Measurements from ENCODE around the gene DTYMK. TPM values are rescaled to one million over a fixed set of nuclear protein-coding genes. Genes with fewer than 3 reads are reported as not detected.
"Not testable (repeated sequence)": the region's sequence is repeated elsewhere in the genome, so short reads cannot be mapped to it uniquely, and the experiment has no call there.

DTYMK gene
- total and polyA plus RNA-seq, 10 of the 15 experiments (the other 5 are each of a cell fraction or from before 2014, with no cell fraction given), result 7.0 to 220 (median 59.3) TPM

GRCh38 chr2:241665731-241666440 lies 20.7 kb downstream of the DTYMK start:
- Histone ChIP-seq H3K36me3 (ENCODE audit: control insufficient read depth in 2 of 2, insufficient read depth in 2 of 2, low read length in 1 of 2) (peaks cover 2 to 5% of the 10 kb centered on the region in 2 experiments; a peak in 3 of 4 replicates), H3K4me2 (ENCODE audit: control insufficient read depth, insufficient read depth) (no peak overlapping the region), H4K20me1 (ENCODE audit: control insufficient read depth, insufficient read depth) (no peaks in the 10 kb centered on the region), H3K9ac (ENCODE audit: control insufficient read depth, insufficient read depth, low read length) (no peak overlapping the region), H3K79me2 (ENCODE audit: control insufficient read depth, insufficient read depth, low read length) (no peaks in the 10 kb centered on the region), H3K27ac (ENCODE audit: control insufficient read depth, insufficient read depth) (no peak overlapping the region), H3K9me3 (replicated peaks; ENCODE audit: control insufficient read depth, insufficient read depth, low read length) (no peaks in the 10 kb centered on the region), H3K4me3 (no peak overlapping the region), H3K4me1 (ENCODE audit: control insufficient read depth, insufficient read depth, low read length) (no peaks in the 10 kb centered on the region), H2AFZ (ENCODE audit: control insufficient read depth, low read depth, low read length) (no peak overlapping the region), H3K27me3 (replicated peaks in 1 of 2; ENCODE audit: control insufficient read depth in 2 of 2, insufficient read depth in 2 of 2, low read length in 1 of 2) (no peaks in the 10 kb centered on the region)
- intact Hi-C loops (cut with micrococcal nuclease; ENCODE audit: unreplicated experiment) (no loop called here), in situ Hi-C loops (cut with MboI) (no loop called here)
- TF ChIP-seq MYB (IDR thresholded peaks at IDR 0.05; ENCODE audit: borderline replicate concordance, low read depth, low read length) (no peak), IKZF1 (conservative IDR thresholded peaks at IDR 0.05) (no peak), PKNOX1 (IDR thresholded peaks at IDR 0.05) (peak; percentile 49; the same call in 1 of the 2 replicates)
- TF ChIP-seq, protein P1, sequence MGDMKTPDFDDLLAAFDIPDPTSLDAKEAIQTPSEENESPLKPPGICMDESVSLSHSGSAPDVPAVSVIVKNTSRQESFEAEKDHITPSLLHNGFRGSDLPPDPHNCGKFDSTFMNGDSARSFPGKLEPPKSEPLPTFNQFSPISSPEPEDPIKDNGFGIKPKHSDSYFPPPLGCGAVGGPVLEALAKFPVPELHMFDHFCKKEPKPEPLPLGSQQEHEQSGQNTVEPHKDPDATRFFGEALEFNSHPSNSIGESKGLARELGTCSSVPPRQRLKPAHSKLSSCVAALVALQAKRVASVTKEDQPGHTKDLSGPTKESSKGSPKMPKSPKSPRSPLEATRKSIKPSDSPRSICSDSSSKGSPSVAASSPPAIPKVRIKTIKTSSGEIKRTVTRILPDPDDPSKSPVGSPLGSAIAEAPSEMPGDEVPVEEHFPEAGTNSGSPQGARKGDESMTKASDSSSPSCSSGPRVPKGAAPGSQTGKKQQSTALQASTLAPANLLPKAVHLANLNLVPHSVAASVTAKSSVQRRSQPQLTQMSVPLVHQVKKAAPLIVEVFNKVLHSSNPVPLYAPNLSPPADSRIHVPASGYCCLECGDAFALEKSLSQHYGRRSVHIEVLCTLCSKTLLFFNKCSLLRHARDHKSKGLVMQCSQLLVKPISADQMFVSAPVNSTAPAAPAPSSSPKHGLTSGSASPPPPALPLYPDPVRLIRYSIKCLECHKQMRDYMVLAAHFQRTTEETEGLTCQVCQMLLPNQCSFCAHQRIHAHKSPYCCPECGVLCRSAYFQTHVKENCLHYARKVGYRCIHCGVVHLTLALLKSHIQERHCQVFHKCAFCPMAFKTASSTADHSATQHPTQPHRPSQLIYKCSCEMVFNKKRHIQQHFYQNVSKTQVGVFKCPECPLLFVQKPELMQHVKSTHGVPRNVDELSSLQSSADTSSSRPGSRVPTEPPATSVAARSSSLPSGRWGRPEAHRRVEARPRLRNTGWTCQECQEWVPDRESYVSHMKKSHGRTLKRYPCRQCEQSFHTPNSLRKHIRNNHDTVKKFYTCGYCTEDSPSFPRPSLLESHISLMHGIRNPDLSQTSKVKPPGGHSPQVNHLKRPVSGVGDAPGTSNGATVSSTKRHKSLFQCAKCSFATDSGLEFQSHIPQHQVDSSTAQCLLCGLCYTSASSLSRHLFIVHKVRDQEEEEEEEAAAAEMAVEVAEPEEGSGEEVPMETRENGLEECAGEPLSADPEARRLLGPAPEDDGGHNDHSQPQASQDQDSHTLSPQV (IDR thresholded peaks at IDR 0.05), result no peak
- DNase-seq (ENCODE audit: low read depth, low spot score) (no peak), FAIRE-seq (no peak), ATAC-seq (no peak)
- RAD21 ChIA-PET (ENCODE audit: unreplicated experiment), result no interaction called here
- SMC1A ChIA-PET (ENCODE audit: uncharacterized antibody, unreplicated experiment), result interaction anchor here (0.9 kb wide), 1 partner anchor 212 kb away, joined by 3 read pairs; no protein-coding TSS in a partner anchor
- no TSS peak for BruUV-seq (replicated peaks)
- 90% methylated on average over 23 of the region's 23 CpGs for WGBS (ENCODE audit: insufficient coverage, insufficient replicate concordance, low lambda C conversion rate, missing lambda C conversion rate)
- POLR2A ChIA-PET, result no interaction called here
- CTCF ChIA-PET, result no interaction called here

GRCh38 chr2:241662731-241663130 lies 23.9 kb downstream of the DTYMK start:
- H4K20me1 ChIP-seq (ENCODE audit: control insufficient read depth, insufficient read depth); H3K4me1 ChIP-seq (ENCODE audit: control insufficient read depth, insufficient read depth, low read length); POLR2A ChIA-PET; H2AFZ ChIP-seq (ENCODE audit: control insufficient read depth, low read depth, low read length); RAD21 ChIA-PET (ENCODE audit: unreplicated experiment); ATAC-seq; FAIRE-seq; CTCF ChIA-PET; H3K4me3 ChIP-seq; H3K27me3 ChIP-seq (replicated peaks in 1 of 2; ENCODE audit: control insufficient read depth in 2 of 2, insufficient read depth in 2 of 2, low read length in 1 of 2); H3K4me2 ChIP-seq (ENCODE audit: control insufficient read depth, insufficient read depth); in situ Hi-C loops (cut with MboI); DNase-seq (ENCODE audit: low read depth, low spot score); H3K79me2 ChIP-seq (ENCODE audit: control insufficient read depth, insufficient read depth, low read length); H3K27ac ChIP-seq (ENCODE audit: control insufficient read depth, insufficient read depth); intact Hi-C loops (cut with micrococcal nuclease; ENCODE audit: unreplicated experiment); H3K9me3 ChIP-seq (replicated peaks; ENCODE audit: control insufficient read depth, insufficient read depth, low read length); H3K9ac ChIP-seq (ENCODE audit: control insufficient read depth, insufficient read depth, low read length); BruUV-seq (replicated peaks): not testable (repeated sequence)
- 92% methylated on average over 24 of the region's 24 CpGs for WGBS (ENCODE audit: insufficient coverage, insufficient replicate concordance, low lambda C conversion rate, missing lambda C conversion rate)
- H3K36me3 ChIP-seq (ENCODE audit: control insufficient read depth in 2 of 2, insufficient read depth in 2 of 2, low read length in 1 of 2), result peaks cover 7 to 16% of the 10 kb centered on the region in 2 experiments; a peak in 3 of 4 replicates
- SMC1A ChIA-PET (ENCODE audit: uncharacterized antibody, unreplicated experiment), result interaction anchor here (0.8 kb wide), 1 partner anchor 216 kb away, joined by 3 read pairs; no protein-coding TSS in a partner anchor

Data from GM12878 (cell line).